NCI-H345 (cell line): ENCODE measurements around the gene IGSF9B.
"Not testable (repeated sequence)": the region's sequence is repeated elsewhere in the genome, so short reads cannot be mapped to it uniquely, and the experiment has no call there.

ENCODE experiments used
- DNase-seq: peaks from one replicate; lab custom pipeline; 2025; lab: John Stamatoyannopoulos, UW

Gene IGSF9B

GRCh38 chr11:133956650-133957633 lies at the start of gene IGSF9B:
Gene IGSF9B (minus strand): TSS chr11:133956968. CDS start chr11:133956754, 214 bp downstream.
- peak; percentile 93 for DNase-seq

DNA sequence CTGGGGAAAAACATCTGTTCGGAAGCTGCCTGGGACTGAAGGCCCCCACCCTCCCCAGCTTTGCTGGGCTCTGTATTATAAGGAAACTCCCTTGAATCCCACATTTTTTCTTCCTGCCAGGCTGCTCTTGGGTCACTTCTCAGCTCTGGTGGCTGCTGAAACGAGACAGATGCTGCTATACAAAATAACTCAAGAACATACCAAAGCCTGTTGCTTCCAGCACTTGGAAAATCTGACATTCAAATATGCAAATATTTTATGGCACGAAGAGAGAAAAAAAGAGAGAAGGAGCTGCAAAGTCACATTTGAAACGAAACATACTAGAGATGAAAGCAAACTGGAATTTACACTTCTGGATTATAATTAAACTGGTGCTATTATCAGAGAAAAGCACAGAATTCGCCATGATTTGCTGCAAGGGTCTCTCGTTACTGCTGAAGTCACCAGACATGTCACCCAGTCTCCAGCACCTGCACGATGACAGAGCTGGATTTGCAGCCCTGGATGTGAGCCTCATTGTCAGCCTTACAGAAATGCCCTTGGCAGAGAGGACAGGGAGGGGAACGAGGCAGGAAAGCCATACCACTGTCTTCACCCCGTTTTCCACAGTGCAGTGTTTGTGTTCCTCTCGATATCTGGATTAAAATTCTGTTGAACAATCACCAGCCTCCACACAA lies 47.9 kb upstream of the IGSF9B start:
- DNase-seq, result no peak

DNA sequence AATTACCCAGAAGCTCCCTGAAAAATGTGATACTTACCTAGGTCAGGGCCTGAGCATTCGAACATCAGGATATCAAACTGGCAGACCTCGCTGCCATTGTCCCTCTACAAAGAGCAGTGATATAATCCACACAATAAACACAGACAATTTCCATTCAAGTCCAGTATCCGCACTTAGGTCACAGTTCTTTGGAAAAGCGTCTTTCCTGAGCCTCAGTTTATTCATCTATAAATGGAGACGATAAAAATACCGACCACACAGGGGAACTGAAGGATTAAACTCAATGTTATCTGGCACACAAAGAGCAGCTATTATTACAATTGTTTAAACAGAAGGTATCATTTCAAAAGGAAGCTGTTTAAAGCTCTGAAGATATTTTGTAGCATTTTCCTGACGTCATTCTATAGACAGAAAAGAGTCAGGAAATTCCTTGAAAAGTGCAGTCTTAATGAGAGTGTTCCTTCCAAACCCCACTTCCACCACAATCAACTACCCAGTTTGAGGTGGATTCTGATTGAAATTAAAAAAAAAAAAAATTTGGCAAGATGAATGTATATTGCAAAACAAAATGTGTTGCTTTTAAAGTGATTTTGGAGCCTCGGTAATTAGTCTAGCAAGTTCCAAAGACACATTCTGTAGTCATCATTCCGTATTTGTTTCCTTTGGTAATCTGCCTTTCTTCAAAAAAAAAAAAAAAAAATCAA lies 47.2 kb upstream of the IGSF9B start:
- DNase-seq, result no peak

DNA sequence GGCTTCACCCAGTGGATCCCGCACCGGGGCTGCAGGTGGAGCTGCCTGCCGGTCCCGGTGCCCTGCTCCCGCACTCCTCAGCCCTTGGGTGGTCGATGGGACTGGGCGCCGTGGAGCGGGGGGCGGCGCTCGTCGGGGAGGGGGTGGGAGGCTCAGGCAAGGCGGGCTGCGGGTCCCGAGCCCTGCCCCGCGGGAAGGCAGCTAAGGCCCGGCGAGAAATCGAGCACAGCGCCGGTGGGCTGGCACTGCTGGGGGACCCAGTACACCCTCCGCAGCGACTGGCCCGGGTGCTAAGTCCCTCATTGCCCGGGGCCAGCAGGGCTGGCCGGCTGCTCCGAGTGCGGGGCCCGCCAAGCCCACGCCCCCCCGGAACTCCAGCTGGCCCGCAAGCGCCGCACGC lies 46.1 kb upstream of the IGSF9B start:
- DNase-seq, result not testable (repeated sequence)

DNA sequence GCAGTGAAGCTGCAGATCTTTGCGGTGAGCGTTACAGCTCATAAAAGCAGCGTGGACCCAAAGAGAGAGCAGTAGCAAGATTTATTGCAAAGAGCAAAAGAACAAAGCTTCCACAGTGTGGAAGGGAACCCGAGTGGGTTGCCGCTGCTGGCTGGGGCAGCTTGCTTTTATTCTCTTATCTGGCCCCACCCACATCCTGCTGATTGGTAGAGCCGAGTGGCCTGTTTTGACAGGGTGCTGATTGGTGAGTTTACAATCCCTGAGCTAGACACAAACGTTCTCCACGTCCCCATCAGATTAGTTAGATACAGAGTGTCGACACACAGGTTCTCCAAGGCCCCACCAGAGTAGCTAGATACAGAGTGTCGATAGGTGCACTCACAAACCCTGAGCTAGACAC lies 45.6 kb upstream of the IGSF9B start:
- not testable (repeated sequence) for DNase-seq

DNA sequence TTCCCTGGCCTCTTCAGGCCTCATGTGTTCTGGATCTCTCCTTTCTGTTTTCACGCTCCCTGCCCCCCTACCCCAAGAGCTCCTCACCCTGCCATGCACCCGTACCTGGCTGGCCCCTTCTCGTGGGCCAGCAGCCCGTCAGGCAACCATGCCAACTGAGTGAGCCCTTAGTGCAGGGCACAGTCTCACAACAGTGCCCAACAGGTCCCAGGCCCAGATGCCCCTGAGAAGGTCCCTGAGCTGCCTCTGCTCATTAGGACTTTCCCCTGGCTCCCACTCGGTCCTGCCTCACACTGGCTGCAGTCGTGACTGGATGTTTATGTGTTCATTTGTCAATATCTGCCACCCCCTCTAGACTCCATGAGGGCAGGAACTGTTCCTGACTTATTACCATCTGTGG lies 44.8 kb upstream of the IGSF9B start:
- no peak for DNase-seq

- no peak for DNase-seq
These were observed 44.3 kb upstream of the IGSF9B start for GRCh38 chr11:134001088-134001487.

- DNase-seq, result no peak
These were observed 42.6 kb upstream of the IGSF9B start for GRCh38 chr11:133999355-133999754.

DNA sequence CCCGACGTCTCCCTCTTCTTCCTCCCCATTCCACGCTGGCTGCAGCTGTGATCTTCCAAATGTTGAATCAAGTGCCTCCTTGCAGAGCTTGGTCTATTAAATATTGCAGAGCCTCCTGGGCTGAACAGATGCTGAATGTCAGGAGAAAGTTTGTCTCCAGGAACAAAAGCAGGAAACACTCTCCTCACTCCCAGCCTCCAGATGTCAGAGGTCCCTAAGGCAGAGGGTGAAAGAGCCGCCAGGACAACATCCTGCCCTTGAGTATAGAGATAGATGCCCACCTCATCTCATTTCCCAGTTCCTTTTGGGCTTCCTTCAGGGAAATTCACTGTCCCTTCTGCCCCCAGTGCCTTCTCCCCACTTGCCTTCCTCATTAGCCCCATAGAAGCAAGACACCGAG lies 40.8 kb upstream of the IGSF9B start:
- DNase-seq, result no peak

DNA sequence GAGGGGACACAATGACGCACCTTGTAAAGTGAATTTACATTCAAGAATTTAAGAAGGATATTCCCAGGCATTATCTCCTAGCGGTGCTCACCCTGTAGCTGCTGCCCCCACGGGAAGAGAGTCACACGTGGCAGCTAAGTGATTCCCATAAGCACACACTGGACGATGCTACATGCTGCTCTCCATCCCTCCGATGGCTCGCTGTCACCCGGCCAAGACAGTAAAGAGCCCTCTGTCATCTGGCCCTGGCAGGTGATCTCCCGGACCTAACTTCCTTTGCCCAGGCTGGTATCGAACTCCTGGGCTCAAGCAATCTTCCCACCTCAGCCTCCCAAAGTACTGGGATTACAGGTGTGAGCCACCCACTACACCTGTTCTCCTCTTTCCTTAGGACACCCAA lies 39.9 kb upstream of the IGSF9B start:
- DNase-seq, result no peak

DNA sequence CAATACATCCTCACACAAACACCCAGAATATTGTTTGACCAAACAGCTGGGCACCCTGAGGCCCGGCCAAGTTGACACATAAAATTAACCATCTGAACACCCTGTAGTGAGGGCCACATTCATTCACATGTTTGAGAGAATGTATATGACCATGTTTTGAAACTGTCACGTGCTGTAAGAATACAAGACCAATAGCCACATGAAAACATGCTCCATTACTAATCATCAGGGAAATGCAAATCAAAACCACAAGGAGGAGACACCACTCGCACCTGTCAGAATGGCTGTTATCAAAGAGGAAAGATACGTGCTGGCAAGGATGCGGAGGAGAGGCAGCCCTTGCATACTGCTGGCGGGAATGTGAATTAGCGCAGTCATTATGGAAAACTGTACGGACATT lies 38.3 kb upstream of the IGSF9B start:
- DNase-seq, result no peak

DNA sequence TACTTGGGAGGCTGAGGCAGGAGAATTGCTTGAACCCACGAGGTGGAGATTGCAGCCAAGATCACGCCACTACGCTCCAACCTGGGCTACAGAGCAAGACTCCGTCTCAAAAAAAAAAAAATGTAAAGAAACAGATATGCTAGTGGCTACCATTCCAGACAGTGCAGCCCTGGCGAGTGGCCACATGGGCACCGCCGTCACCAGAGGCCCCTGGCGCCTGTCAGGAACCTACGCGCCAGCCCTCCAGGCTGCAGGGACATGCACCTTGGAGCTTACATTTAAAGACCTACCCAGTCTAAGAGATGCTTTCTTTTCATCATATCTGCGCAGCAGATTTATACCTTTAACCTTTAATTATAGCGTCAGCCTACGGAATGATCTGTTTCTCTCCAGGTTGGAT lies 37.2 kb upstream of the IGSF9B start:
- no peak for DNase-seq

- no peak for DNase-seq
These were observed 36.3 kb upstream of the IGSF9B start for GRCh38 chr11:133993107-133993506.

DNA sequence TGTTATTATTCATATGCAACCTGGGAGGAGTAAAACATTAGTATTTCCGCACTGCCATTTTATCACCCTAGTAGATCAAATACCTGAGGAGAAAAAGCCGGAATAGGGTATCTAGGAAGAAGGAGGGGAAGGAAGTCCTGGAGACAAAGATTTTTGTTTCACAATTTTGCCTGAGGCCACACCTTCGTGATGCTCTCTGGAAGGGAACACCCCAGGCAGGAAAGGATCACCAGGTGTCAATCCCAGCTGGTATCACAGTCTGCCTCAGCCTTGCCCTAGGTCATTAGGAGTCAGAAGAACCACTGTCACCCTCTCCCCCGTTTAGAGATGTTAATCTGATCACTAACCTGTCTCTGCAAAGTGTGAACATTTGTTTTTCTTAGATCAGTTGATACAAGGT lies 35.4 kb upstream of the IGSF9B start:
- no peak for DNase-seq

GRCh38 chr11:133991101-133991500 lies 34.3 kb upstream of the IGSF9B start:
- DNase-seq, result no peak

DNA sequence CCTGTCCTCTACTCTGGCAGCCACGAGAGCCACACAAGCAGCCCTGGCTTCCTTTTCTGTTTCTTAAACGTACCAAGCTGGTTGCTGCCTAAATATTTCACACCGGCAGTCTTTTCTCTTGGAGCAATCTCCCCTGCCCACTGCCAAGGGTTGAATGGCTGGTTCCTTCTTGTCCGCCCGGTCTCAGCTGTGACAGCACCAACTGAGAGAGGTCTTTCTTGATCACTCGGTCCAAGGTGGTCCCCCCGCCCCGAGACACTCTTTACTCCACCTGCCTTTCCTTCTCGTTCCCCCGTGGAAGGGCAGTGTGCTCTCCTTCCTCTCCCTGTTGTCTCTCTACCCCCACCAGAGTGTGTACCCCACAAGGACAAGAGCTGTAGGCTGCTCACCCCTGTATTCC lies 33.7 kb upstream of the IGSF9B start:
- no peak for DNase-seq

- DNase-seq, result no peak
These were observed 32.1 kb upstream of the IGSF9B start for GRCh38 chr11:133988686-133989410.

DNA sequence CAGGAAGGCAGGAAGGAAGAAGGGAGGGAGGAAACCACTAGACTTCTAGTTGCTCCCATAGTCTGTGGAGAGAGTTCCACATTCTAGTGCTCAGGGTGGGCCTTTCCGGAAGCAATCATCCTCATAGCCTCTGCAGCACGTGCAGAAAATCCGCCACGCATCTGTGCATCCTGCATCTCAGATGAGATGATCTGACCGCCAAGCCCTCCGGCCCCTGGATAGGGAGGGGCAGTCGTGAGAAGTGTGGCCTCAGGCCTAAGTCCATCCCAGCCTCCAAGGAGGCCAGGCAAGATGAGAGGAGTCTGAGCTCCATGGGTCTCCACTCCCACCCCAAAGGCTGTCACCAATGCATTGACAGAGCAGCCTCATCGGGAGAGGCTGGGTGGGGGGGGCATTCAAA lies 30.4 kb upstream of the IGSF9B start:
- no peak for DNase-seq

- DNase-seq, result no peak
These were observed 29.5 kb upstream of the IGSF9B start for GRCh38 chr11:133985981-133986944.

- DNase-seq, result no peak
These were observed 28.1 kb upstream of the IGSF9B start for GRCh38 chr11:133984828-133985227.
